Endodermal cell (in vitro differentiated cells): ENCODE measurements around the gene RERE. TPM values are rescaled to one million over a fixed set of nuclear protein-coding genes. Genes with fewer than 3 reads are reported as not detected.
A peak's percentile ranks its signal among the peaks of the same experiment; 100 is the strongest.

ENCODE experiments used
- DNase-seq: peaks from one replicate; pipeline ENCODE4 v3.0.0-alpha.2; 2017
- H3K27ac ChIP-seq: 2 replicates; pipeline ENCODE4 v1.5.1; 2013; ENCODE audit warnings: mild to moderate bottlenecking, low read depth, low read length, moderate library complexity
- H3K27me3 ChIP-seq: 2 replicates; pipeline ENCODE4 v1.6.1; 2013; ENCODE audit warnings: mild to moderate bottlenecking, low read length, moderate library complexity; ENCODE audit not compliant: insufficient read depth, control insufficient read depth, poor library complexity, severe bottlenecking
- H3K36me3 ChIP-seq: 2 replicates; pipeline ENCODE4 v1.7.0; 2013; ENCODE audit warnings: mild to moderate bottlenecking, low read length, moderate library complexity; ENCODE audit not compliant: control insufficient read depth, insufficient read depth
- H3K4me1 ChIP-seq: one replicate; pipeline ENCODE4 v1.7.0; 2013; ENCODE audit warnings: low read length; ENCODE audit not compliant: control insufficient read depth, insufficient read depth
- H3K4me3 ChIP-seq: 2 replicates; pipeline ENCODE4 v1.5.1; 2013; ENCODE audit warnings: mild to moderate bottlenecking, low read length, moderate library complexity
- H3K9ac ChIP-seq: 2 replicates; pipeline ENCODE4 v1.6.1; 2013; ENCODE audit warnings: mild to moderate bottlenecking, low read length, moderate library complexity; ENCODE audit not compliant: poor library complexity, severe bottlenecking; ENCODE audit errors: extremely low read depth
- H3K9me3 ChIP-seq: 2 replicates; pipeline ENCODE4 v1.6.1; 2013; ENCODE audit warnings: mild to moderate bottlenecking, low read length, moderate library complexity; ENCODE audit not compliant: control insufficient read depth
- H3K27ac Mint-ChIP-seq: 2 replicates; pipeline ENCODE4 v1.8.0; 2020; ENCODE audit warnings: mixed read lengths
- H3K27me3 Mint-ChIP-seq: 2 replicates; pipeline ENCODE4 v1.8.0; 2021; ENCODE audit warnings: mild to moderate bottlenecking, mixed read lengths; ENCODE audit not compliant: insufficient read depth
- H3K36me3 Mint-ChIP-seq: 2 replicates; pipeline ENCODE4 v1.8.0; 2020; ENCODE audit warnings: low read depth, mixed read lengths
- H3K4me1 Mint-ChIP-seq: 2 replicates; pipeline ENCODE4 v1.8.0; 2020; ENCODE audit warnings: mixed read lengths
- H3K4me3 Mint-ChIP-seq: 2 replicates; pipeline ENCODE4 v1.8.0; 2020; ENCODE audit warnings: mild to moderate bottlenecking, moderate library complexity, mixed read lengths
- H3K9me3 Mint-ChIP-seq: 2 replicates; pipeline ENCODE4 v1.8.0; 2020; ENCODE audit warnings: mild to moderate bottlenecking, mixed read lengths
- CTCF ChIP-seq: fragments of 200-600 bp; sonication (generic); conservative IDR thresholded peaks from 2 replicates; pipeline ENCODE4 v1.5.0; 2021; ENCODE audit warnings: antibody characterized with exemption, mild to moderate bottlenecking
- WGBS, 2 experiments: methylation state at CpG; one replicate each; pipeline versions ENCODE4 v1.1.5 to v1.1.7; 2013; ENCODE audit warnings: missing lambda C conversion rate in 2 of 2, mixed read lengths in 1 of 2; ENCODE audit not compliant: insufficient coverage in 1 of 2, insufficient read length in 1 of 2; 5-methylcytosine and 5-hydroxymethylcytosine counted together
- total RNA-seq, 2 donors: library from RNA; stranded (reverse); fragmentation: NEBNext Ultra II Directional in 1 of 2; extraction: Animal tissue kit (Norgen Biotek cat#: 25700) in 1 of 2; gene quantifications; 2 replicates in 1 of 2; 3 replicates in 1 of 2; pipeline ENCODE4 v1.2.1, GENCODE V29; 2021

The RERE gene
- total RNA-seq, 2 donors from 2014 or later: 159 to 179 TPM

GRCh38 chr1:8525558-8526275, 291.7 kb downstream of the RERE start:
- peak overlapping the region; percentile 6 for H3K27ac ChIP-seq
- TF ChIP-seq CTCF: no peak
- DNase-seq: peak; percentile 80
- no peak overlapping the region for H3K27ac Mint-ChIP-seq
- peaks cover 30% of the 10 kb centered on the region for H3K36me3 ChIP-seq
- no peaks in the 10 kb centered on the region for H3K9me3 Mint-ChIP-seq
- H3K27me3 ChIP-seq: no peaks in the 10 kb centered on the region
- peaks cover 41% of the 10 kb centered on the region for H3K36me3 Mint-ChIP-seq
- peak overlapping the region; percentile 42 for H3K4me3 ChIP-seq
- H3K27me3 Mint-ChIP-seq: no peaks in the 10 kb centered on the region
- H3K9ac ChIP-seq: peak overlapping the region; percentile 44
- peaks cover 15% of the 10 kb centered on the region for H3K4me1 ChIP-seq
- H3K4me1 Mint-ChIP-seq: peaks cover 19% of the 10 kb centered on the region
- H3K9me3 ChIP-seq: peaks cover 7% of the 10 kb centered on the region
- no peak overlapping the region for H3K4me3 Mint-ChIP-seq
- 35 to 39% methylated on average over 5 to 11 of the region's 11 CpGs for WGBS, 2 experiments

DNA sequence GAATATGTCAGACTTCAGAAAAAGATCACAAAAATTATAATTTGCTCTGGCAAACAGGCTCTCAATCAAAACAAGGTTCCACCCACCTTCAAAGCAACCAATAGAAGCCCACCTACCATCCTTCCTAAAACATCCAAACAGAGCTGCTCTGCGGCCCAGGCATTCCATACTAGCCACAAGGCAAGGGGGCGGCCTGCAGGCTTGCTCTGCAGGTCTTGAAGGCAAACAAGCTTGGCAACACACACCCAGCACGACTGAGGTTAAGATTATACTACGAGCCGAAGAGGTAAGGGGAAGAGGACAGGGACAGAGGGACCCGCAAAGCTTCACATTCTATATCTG, 292.3 kb downstream of the RERE start:
- H3K4me1 Mint-ChIP-seq: peaks cover 19% of the 10 kb centered on the region
- H3K9me3 Mint-ChIP-seq: no peaks in the 10 kb centered on the region
- H3K27ac Mint-ChIP-seq: no peak overlapping the region
- 54 to 80% methylated on average over 1 to 6 of the region's 6 CpGs for WGBS, 2 experiments
- no peak overlapping the region for H3K4me3 Mint-ChIP-seq
- peaks cover 15% of the 10 kb centered on the region for H3K4me1 ChIP-seq
- H3K36me3 Mint-ChIP-seq: peaks cover 39% of the 10 kb centered on the region
- peaks cover 29% of the 10 kb centered on the region for H3K36me3 ChIP-seq
- H3K9ac ChIP-seq: no peak overlapping the region
- H3K9me3 ChIP-seq: peaks cover 7% of the 10 kb centered on the region
- peak overlapping the region; percentile 42 for H3K4me3 ChIP-seq
- TF ChIP-seq CTCF: no peak
- H3K27me3 ChIP-seq: no peaks in the 10 kb centered on the region
- H3K27ac ChIP-seq: peak overlapping the region; percentile 6
- no peaks in the 10 kb centered on the region for H3K27me3 Mint-ChIP-seq
- peak; percentile 84 for DNase-seq

GRCh38 chr1:8524627-8525157, 292.7 kb downstream of the RERE start:
- DNase-seq: no peak
- H3K4me1 ChIP-seq: peaks cover 15% of the 10 kb centered on the region
- WGBS, 2 experiments: 90% methylated on average over 2 of the region's 2 CpGs; no CpG with 5 or more reads in 1 of the 2 experiments
- H3K27ac Mint-ChIP-seq: no peak overlapping the region
- H3K27me3 ChIP-seq: no peaks in the 10 kb centered on the region
- peaks cover 25% of the 10 kb centered on the region for H3K36me3 ChIP-seq
- H3K36me3 Mint-ChIP-seq: peaks cover 34% of the 10 kb centered on the region
- no peaks in the 10 kb centered on the region for H3K27me3 Mint-ChIP-seq
- H3K9ac ChIP-seq: no peak overlapping the region
- no peak overlapping the region for H3K4me3 Mint-ChIP-seq
- no peak for TF ChIP-seq CTCF
- no peak overlapping the region for H3K4me3 ChIP-seq
- no peaks in the 10 kb centered on the region for H3K9me3 Mint-ChIP-seq
- H3K9me3 ChIP-seq: peaks cover 7% of the 10 kb centered on the region
- no peak overlapping the region for H3K27ac ChIP-seq
- H3K4me1 Mint-ChIP-seq: peaks cover 19% of the 10 kb centered on the region
